A673 (cell line): ENCODE data around the gene TAL1. TPM values are rescaled to one million over a fixed set of nuclear protein-coding genes. Genes with fewer than 3 reads are reported as not detected.
A peak's percentile ranks its signal among the peaks of the same experiment; 100 is the strongest.

Experiments used
- BruUV-seq: library from RNA; stranded (reverse); fragments of 400-500 nt; replicated peaks from 2 replicates; lab custom pipeline; 2021; lab: Mats Ljungman, UMichigan
- CTCF ChIA-PET: fragments of 300-600 bp; sonication (Branson Sonifier 250); formaldehyde crosslinking; loops from one replicate; lab custom pipeline; 2022; ENCODE audit warnings: antibody characterized with exemption; lab: Charles Lee
- POLR2A ChIA-PET: fragments of 300-600 bp; sonication (Branson Sonifier 250); formaldehyde crosslinking; loops from one replicate; lab custom pipeline; 2022; ENCODE audit warnings: antibody characterized with exemption; ENCODE audit not compliant: low non-redundant PET; lab: Charles Lee
- DNase-seq: peaks from one replicate; pipeline ENCODE4 v3.0.0-alpha.2; 2015; ENCODE audit warnings: low spot score
- H3K27ac ChIP-seq: fragments of 200-600 bp; sonication (generic); 2 replicates; pipeline ENCODE4 v1.5.1; 2016; ENCODE audit warnings: mixed run types, low read depth, mild to moderate bottlenecking, mixed read lengths, antibody characterized with exemption, low read length; ENCODE audit not compliant: poor library complexity, severe bottlenecking
- H3K27me3 ChIP-seq: fragments of 200-600 bp; sonication (generic); replicated peaks from 2 replicates; pipeline ENCODE4 v1.6.1; 2017; ENCODE audit warnings: mixed run types, low read depth, mild to moderate bottlenecking, mixed read lengths, antibody characterized with exemption, low read length; ENCODE audit not compliant: insufficient read depth, poor library complexity
- H3K36me3 ChIP-seq: fragments of 200-600 bp; sonication (generic); 2 replicates; pipeline ENCODE4 v1.6.1; 2016; ENCODE audit warnings: mixed run types, mild to moderate bottlenecking, mixed read lengths, antibody characterized with exemption, low read length; ENCODE audit not compliant: insufficient read depth, poor library complexity, severe bottlenecking
- H3K4me1 ChIP-seq: fragments of 200-600 bp; sonication (generic); 2 replicates; pipeline ENCODE4 v1.6.1; 2017; ENCODE audit warnings: mixed run types, mild to moderate bottlenecking, mixed read lengths, antibody characterized with exemption, low read length; ENCODE audit not compliant: insufficient read depth, poor library complexity, severe bottlenecking
- H3K4me3 ChIP-seq: fragments of 200-600 bp; sonication (generic); 2 replicates; pipeline ENCODE4 v1.5.1; 2016; ENCODE audit warnings: low read depth, mixed run types, mild to moderate bottlenecking, mixed read lengths, low read length; ENCODE audit not compliant: poor library complexity, severe bottlenecking
- H3K9me3 ChIP-seq: fragments of 200-600 bp; sonication (generic); 2 replicates; pipeline ENCODE4 v1.6.1; 2016; ENCODE audit warnings: mixed run types, low read depth, mild to moderate bottlenecking, mixed read lengths, antibody characterized with exemption, low read length; ENCODE audit not compliant: poor library complexity, severe bottlenecking
- CTCF ChIP-seq: fragments of 300-800, 200-600 bp; sonication (generic); conservative IDR thresholded peaks from 2 replicates; pipeline ENCODE4 v1.5.1; 2017; ENCODE audit warnings: low read depth, mild to moderate bottlenecking, antibody characterized with exemption, low read length, moderate library complexity, mixed read lengths
- EZH2 ChIP-seq: fragments of 200-600 bp; sonication (generic); IDR thresholded peaks from 2 replicates; pipeline ENCODE4 v1.6.1; 2017; ENCODE audit warnings: borderline replicate concordance, low read depth, mild to moderate bottlenecking, mixed read lengths, antibody characterized with exemption, low read length; ENCODE audit not compliant: poor library complexity, severe bottlenecking
- intact Hi-C: fragments of 100-400 bp; cut with micrococcal nuclease; formaldehyde crosslinking; loops from one replicate; pipeline ENCODE4 v1.10.0; 2022; ENCODE audit not compliant: unreplicated experiment
- total RNA-seq: library from RNA; stranded (reverse); gene quantifications from 2 replicates; pipeline ENCODE4 v1.2.3, GENCODE V29; 2021

The TAL1 gene
- total RNA-seq, 1 experiment from 2014 or later, result 0.11 TPM

GRCh38 chr1:47231301-47232186 is 481 bp downstream of the TAL1 start:
- no peaks in the 10 kb centered on the region for H3K36me3 ChIP-seq
- BruUV-seq, result no TSS peak
- DNase-seq, result peak; percentile 61
- peaks cover 5% of the 10 kb centered on the region for H3K4me1 ChIP-seq
- peaks cover 76% of the 10 kb centered on the region for H3K27me3 ChIP-seq
- CTCF ChIA-PET, result no interaction called here
- no peak overlapping the region for H3K27ac ChIP-seq
- intact Hi-C loops, result no loop called here
- H3K4me3 ChIP-seq, result peak overlapping the region; percentile 40
- TF ChIP-seq EZH2 (peak; percentile 56), CTCF (no peak)
- POLR2A ChIA-PET, result no interaction called here
- H3K9me3 ChIP-seq, result no peaks in the 10 kb centered on the region

GRCh38 chr1:47230692-47231300 is 1.2 kb downstream of the TAL1 start:
- ChIA-PET POLR2A (no interaction called here), CTCF (no interaction called here)
- BruUV-seq, result no TSS peak

More at GRCh38 chr1:47230692-47231300, 1.2 kb downstream of the TAL1 start:
- no peak overlapping the region for H3K4me3 ChIP-seq
- no peaks in the 10 kb centered on the region for H3K36me3 ChIP-seq
- H3K27me3 ChIP-seq, result peaks cover 84% of the 10 kb centered on the region
- H3K27ac ChIP-seq, result no peak overlapping the region
- H3K4me1 ChIP-seq, result peaks cover 5% of the 10 kb centered on the region
- intact Hi-C loops, result no loop called here
- TF ChIP-seq EZH2, result peak; percentile 98
- TF ChIP-seq CTCF, result no peak
- no peak for DNase-seq
- H3K9me3 ChIP-seq, result no peaks in the 10 kb centered on the region
